ENCODE results near the gene TENM3.

The TENM3 gene

DNA sequence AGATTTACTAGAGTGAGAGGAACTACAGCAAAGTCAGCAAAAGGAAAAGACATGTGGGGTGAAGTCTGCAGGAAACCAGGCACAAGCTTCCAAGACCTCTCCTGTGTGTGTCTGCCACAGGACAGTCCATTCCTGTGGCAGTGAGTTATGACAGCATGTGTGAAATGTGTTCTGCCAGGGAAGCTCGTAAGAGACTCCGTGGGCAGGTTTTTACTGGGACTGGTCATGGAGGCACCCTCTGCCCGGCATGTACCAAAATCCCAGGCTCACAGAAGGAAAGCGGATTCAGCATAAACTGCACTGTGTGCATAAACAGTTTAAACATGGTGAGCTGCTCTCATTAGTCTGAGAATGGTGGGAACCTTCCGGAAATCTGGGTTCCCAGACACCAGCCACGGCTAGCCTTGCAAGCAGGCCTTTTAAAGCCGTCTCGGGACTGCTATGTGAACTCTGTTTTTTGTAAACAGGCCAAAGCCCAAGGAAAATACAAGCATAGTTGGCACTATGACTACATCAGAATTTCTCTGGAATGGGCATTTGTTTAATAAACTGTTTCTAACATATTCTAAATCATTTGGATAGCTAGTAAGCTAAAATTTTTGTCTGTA lies 288.5 kb downstream of the TENM3 start:
- DNase-seq: no peak

DNA sequence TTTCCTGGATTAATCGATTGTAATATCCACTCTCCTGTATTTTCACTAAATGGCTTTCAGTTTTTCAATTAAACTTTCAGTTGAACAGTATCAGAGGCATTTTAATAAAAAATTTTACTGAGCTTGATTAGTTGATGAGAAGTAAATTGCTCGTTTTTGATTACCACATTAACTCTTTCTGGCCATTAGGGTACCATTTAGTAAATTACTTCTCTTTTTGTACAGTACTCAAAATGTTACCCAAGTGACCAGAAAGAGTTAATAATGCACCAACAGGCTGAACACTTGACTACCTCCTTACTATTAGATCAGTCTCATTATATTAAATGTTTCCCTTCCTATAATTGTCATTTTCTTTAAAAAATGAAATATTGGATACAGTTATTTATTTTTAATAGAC lies 289.2 kb downstream of the TENM3 start:
- no peak for DNase-seq

DNA sequence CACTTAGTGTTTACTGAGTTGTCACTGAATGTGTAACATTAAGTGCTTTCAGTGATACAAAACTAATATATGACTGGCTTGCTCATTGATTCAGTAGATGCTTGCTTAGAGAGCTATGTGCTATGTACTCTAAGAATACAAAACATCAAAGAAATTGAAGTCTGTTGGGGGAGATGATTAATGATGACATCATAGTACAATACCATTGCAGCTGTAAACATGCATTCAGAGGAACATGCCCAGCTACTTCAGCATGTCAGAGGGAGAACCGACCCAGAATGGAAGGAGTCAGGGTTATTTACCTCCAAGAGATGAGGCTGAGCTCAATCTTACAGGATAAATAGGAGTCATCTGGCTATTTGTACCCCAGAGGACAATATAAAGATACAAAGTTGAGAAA lies 290.8 kb downstream of the TENM3 start:
- DNase-seq: no peak

DNA sequence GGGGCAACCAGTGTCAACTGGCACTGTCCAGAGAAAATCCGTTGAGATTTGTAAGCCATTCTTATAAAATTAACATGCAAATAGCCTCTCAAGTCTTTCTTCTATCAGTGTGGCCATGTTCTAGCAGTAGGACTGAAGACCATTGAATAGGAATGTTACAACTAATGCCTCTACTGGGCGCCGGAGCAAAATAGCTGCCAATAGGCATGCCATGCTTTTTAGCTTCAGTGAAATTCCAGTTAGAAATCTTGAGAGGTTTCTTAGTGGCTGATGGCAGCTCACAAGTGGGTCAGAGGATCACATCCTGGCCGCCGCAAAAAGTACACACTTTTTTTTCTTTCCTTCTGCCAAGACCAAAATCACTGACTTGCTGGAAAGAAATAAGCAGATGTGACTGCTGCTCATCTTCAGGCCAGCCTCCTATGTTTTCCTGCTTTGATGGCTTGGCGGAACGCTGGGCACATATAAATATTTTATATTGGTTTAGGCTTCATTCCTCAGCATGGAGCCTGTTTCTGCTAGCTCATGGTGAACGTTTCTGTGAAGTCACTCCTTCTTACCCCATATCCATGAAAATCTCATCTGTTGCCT lies 293.1 kb downstream of the TENM3 start:
- no peak for DNase-seq

DNA sequence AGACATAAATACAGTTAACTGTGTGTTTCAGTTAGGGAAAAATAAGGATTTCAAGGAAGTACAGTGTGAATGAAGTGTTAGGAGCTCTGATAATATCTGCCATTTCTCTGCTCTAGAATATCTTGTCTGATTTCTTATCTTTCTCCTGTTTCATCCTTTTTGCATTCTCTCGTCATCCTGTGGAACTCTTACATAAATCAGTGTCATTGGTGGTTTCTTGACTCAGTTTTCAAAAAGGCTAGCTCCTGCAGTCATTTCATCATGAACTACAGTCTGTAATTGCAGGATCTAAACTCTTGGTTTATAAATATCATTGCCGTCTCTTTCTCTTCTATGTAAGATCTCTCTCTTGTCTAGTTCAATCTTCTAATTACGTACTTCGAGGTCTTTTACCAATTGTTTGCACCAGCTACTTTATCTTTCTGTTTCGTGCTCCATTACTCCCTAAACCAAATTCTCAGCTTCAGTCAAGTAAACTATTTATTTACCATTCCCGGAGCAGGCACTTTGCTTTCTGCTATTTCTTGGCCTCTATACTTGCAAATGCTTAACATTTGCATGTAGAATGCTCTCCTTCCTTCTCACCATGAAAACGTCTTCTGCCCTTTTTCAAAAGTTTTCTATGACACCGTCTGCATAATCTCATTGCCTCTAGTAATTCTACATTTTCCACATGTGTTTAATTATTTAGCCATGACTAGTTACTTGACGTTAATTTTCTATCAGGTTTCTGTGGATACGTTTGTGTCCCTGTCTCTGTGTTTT lies 294.0 kb downstream of the TENM3 start:
- DNase-seq: no peak

DNA sequence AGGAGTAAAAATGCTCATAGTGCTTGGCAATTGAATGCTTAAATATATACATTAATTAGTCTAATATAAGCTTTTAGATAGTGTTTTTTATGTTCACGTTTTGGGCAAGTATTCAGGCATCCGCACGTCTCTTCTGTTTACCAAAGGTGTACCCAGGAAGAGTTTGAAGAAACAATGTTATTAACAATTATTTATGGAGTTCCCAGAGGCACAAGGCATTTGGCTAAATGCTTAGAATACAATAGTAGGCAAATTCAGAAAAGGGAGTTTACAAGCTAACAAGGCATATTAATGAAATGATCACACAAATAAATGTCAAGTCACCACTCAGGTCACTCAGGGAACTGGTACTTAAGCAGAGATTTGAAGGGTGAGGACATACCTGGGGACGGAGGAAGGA lies 294.8 kb downstream of the TENM3 start:
- no peak for DNase-seq

DNA sequence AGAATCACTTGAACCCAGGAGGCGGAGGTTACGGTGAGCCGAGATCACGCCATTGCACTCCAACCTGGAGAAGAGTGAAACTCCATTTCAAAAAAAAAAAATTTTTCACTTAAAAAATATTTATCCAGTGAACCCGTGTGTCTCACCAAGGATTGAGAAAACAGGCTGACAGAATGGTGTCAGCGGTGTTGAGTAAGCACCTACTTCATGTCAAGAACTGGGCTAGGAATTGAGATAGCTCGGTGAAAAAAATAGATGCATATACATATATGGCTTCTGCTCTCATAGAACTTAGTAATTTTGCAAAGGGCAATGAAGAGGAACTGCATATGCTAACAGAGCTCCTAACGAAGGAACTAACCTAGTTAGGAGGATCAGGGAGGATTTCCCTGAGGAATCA lies 297.3 kb downstream of the TENM3 start:
- no peak for DNase-seq

DNA sequence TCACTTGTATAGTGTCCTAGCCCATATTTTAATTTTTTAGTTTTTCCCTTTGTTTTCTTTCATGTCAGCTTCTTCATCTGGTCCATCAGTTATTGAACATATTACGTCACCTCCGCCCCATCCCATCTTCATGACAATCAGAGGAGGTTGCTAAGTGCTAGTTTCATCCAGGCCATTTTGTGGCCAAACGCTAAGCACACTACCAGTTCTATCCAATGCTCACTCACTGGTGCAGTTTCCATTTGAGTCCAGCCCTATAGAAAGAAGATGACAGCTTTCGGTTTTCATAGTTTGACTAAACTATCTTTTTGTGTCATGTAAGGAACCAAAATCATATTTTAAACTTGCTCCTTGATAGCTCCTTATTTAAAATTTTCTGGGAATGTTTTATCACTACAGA lies 304.2 kb downstream of the TENM3 start:
- DNase-seq: no peak

DNA sequence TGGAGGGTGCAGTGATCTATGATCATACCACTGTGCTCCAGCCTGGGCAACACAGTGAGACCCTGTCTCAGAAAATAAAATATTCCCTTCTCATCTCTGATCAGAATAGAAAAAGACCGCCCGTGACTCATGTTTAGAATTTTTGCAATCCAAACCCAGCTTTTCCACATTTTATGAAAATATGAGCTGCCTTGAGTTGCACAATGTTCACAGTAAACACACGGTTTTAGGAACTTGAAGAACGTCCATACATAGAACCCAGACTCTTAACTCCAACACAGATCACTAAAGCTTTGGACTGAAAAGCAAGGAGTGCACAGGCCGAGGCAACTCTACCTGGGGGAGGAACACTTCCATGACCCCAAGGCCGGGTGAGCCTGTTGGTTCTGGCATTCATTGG lies 305.0 kb downstream of the TENM3 start:
- DNase-seq: no peak

DNA sequence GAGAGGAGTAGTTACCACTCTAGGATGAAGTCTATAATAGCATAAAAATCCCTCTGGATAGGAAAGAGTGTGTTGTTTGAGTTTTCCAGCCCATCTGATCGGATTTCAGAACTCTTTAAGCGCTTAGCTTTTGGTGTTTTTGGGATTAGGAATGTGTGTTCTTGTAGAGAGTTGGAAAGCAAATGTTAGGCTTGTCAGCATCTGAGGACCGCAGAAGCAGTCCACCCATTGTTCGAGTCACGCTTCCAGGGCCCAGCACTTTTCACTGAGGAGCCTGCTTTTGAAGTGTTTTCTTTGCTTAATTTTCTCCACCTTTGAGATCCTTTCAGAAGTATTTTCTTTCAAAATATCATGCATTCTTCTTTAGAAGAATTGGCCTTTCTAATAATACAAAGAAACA lies 306.2 kb downstream of the TENM3 start:
- DNase-seq: no peak

DNA sequence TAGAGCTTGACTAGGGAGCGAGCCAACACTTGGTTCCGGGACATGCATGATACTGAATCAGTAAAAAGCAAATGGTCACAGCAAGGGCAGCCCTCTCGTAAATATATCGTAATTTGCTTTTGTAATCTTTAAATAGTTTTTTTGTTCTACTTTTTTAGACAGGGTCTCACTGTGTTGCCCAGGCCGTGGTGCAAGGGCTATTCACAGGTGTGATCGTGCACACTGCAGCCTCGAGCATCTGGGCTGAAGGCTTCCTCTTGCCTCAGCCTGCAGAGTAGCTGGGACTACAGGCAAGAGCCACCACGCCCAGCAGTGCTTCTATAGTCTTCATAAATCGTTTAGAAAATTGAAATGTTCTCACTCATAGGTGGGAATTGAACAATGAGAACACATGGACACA lies 309.7 kb downstream of the TENM3 start:
- no peak for DNase-seq

DNA sequence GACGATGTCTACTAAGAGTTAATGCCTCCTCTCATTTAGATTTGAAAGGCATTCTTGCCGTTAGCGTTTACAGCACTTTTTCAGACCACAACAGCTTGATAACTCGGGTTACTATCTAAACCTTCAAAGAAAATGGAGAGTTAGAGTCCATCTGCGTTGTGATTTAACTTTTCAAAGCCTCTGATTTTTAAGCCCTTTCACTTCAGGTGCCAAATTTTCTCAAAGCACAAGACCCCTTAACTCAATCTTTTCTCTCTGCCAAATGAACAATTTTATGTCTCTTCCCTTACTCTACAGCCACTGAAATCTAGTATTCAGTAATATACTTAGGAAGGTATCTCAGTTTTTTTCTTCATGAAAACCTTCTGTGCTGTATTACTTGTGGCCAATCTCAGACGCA lies 310.5 kb downstream of the TENM3 start:
- no peak for DNase-seq

DNA sequence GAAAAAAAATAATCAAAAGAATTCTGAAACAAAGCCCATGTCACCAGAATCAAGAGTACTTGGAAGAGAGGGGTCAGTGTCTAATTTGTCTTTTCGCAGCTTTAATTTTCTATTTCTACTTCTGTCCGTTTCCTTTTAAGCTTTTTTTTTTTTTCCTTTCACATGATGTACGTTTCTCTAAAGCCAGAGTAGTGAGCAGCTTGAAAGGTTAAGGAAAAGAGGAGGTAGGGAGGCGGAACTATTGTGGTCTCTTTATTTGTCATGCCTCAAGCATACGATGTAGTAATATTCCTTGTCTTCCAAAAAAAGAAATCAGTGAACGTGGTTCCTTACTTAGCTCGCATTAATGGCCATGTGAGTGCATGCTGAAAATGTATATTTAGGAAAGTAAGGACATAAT lies 311.5 kb downstream of the TENM3 start:
- no peak for DNase-seq

DNA sequence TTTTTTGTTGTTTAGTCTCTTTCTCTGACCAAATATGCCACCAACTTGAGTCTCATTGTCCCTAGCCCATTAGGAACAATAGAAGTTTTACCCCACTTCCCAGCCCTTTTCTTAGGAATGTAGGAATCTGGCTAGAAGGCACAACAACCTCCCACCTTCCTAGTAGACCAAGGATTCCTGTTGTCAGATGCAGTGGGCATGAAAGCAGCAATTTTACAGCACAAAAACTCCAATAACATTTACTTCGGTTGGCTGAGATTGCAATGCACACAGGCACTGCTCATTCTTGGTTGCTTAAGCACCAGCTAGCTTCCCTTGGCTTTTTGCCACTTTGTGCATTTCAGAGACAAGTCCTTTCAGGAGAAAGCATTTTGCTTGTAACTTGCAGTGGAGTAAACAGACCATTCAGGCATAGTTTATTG lies 312.8 kb downstream of the TENM3 start:
- no peak for DNase-seq

DNA sequence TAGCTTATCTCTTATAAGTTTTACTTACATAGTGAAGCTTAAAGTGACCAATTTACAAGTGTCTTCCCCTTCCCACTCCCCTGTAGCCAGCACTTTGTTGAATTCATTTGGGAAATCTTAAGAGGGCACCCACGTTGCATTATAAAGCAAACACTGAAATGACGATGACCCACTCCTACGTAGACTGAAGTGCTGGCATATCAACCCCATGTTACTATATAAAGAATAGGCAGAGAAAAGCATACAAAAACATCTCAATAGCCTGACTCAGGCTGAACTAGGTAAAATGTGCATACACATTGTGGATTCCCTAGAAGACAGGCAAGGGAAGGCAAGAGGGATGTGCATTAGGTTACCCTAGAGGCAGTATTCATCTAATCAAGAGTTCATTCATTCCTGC lies 313.4 kb downstream of the TENM3 start:
- DNase-seq: no peak

DNA sequence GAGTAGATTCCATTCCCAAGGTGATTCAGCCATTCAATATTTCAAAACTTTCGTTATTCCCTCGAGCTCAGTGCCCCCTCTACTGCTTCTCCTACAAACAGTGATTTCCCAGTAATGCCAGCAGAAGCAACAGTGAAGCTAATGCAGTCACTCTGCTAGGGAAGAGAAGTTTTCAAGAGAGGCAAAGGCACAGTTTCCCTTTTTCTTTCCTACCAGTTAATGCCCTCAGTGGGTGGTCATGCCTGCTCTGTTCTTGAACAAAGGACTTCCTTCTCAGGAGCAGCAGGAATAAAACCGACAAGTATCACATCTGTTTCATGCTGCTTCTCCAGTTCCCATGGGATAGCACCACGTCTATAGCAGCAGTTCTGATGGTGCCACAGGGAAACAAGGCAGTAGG lies 317.2 kb downstream of the TENM3 start:
- DNase-seq: peak; percentile 30 to 69

DNA sequence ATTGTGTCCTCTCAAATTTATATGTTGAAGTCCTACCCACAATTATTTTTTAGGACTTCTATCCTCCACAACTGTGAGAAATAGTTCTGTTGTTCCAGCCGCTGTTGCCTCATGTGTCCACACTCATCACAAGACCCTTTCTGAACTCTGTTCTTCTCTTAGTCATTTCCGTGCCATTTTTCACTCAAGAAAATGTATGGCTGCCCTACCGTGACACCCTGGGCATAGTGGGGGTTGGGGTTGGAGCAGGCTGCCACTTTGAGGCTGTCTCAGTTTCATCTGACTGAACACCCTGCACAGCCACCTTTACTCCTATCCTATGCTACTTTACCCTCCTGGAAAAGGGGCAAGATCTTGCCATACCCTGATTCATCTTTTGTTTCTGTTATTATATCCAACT lies 319.1 kb downstream of the TENM3 start:
- DNase-seq: no peak

DNA sequence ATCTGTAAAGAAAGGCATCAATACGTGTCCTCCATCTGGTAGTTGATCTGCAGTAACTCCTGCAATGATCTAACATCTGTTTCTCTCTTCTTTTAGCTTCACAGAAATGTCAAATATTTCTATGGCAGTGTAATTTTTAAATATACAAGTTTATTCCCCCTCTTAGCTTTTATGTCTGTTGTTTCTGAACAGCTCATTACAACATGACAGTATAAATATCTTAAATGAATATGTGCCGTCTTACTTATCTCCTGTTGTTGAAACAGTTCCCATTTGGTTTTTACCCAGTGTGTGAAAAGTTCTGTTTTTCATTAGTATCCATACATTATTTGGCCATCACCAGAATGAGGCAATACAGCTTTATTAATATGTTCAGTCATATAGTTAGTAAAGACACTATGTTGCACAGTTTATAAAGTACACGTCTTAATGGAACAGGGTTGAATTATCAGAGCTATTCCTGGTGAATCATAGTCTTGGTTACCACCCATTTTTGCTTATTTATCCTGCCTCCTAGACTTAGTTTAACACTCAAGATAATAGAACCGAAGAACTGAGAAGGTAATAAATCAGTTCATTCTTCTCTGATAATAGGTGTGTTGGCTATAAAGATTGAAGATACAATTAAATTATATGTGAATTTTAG lies 321.6 kb downstream of the TENM3 start:
- DNase-seq: no peak

DNA sequence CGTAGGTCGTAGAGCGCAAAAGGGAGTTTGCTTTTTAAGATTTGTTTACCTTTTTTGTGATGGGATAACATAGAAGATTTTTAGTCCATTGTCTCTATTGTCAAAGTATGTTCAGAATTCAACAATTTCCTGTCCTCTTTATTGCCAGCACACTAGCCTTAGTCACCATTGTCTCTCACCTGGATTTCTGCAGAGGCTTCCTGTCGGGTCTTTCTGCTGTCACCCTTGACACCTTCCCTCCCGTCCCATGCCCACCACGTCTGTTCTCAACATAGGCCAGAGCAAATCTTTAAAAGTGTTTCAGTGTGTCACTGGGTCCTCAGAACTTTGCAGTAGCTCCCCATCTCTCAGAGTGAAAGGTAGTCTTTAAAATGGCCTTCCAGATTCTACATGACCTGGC lies 323.9 kb downstream of the TENM3 start:
- no peak for DNase-seq

DNA sequence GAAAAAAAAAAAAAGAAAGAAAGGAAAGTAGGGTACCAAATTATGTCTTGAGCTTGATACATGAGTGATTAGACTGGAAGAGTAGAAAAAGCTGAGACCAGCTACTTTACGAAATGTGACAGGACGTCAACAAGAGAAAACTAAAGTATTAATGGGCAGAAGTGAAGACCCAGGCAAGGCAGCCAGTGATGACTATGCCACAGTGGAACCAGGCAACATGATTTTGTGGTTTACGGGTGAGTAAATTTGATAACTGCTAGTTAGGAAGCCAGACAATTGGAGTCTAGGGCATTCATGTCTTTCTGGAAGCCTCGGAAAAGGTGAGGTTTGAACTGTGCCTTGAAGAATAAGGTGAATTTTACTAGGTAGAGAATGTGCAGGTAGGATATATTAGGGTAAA lies 326.4 kb downstream of the TENM3 start:
- DNase-seq: no peak

DNA sequence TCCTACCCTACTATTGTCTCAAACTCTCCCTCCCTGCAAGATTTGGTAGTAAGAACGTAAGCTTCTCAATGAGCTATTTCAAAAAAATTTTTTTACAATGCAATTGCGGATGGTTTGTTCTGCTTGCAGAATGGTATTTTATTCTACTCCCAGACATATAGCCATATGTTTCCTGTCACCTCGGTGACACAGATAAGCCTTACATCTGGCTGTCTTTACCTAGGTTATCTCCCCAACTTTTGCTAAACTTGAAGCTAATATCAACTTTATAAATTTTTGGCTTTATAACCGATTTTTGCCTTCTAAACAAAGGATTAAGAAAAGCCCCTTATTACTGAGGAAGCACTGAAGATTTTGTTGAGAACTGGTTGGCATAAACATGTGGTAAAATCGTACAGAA lies 331.5 kb downstream of the TENM3 start:
- no peak for DNase-seq

DNA sequence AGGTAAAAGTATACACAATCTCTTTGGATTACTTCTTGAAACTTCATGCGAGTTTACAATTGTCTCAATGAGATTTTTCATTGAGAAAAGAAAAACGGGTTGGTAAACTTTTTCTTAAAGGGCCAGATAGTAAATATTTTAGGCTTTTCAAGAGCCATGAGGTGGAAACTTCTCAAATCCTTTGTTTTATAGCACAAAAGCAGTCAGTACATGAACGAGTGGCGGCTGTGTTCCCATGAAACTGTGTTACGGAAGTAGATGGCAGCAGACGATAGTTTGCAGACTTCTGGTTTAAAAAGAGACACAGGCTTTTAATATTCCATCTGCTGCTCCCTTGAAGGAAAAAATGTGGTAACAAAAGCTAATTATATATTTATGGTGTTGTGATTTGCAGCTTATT lies 332.0 kb downstream of the TENM3 start:
- DNase-seq: no peak

DNA sequence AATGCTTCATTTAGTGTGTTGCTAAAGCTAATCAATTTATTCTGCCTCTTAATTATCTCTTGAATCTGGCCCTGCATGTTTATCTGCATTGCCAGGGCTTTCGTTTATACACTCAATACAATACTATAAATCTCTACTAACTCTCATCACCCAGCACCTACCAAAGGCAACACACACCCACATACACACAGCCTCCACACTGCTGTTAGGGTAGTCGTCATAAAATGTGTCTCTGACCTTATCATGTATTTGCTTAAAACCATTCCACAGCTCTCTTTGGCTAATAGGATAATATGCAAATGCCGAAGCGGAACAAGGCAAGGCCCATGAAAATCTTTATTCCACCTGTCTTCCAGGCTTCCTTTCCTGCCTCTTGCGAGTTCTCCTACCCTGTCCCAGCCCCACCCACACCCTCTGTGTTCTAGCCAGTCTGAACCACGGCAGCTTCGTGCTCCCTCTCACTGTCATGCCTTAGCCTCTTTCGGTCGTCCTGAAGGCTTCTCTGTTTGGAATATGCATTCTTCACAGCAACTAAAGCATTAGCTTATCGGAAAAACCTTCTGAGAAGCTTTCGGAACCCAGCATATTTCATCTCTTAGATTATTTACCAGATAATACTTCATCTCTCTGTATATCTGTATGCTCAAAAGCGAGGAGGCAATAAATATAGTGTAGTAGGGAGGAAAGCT lies 333.5 kb downstream of the TENM3 start:
- DNase-seq: no peak

DNA sequence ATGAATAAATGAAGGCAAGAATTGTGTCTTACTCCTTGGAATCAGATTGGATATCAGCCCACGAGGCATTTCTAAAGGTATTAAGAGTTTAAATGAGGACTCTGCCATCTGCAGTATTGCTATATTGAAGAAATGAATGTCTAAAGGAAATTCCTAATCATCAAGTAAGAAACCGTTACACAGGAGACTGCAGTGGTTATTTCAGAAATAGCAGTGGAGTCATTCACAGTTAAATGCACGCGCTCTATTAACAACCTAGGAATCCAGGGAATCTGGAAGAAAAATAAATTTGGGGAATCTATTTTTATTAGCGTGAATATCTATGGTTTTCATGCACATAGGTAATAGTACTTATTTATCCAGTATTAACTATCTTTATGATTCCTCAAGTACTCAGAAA lies 334.2 kb downstream of the TENM3 start:
- DNase-seq: no peak
